Stimulated activated CD4-positive, alpha-beta T cell treated with anti-CD3 and anti-CD28 coated beads, TNF-alpha, amount 100 ng/mL, for 24 hours (primary cell): ENCODE results near the gene COL9A1.
"Not testable (repeated sequence)": the region's sequence is repeated elsewhere in the genome, so short reads cannot be mapped to it uniquely, and the experiment has no call there.

ENCODE experiments used
- DNase-seq, 3 experiments: peaks; one replicate each; pipeline ENCODE4 v3.0.0-alpha.2; 2020; ENCODE audit warnings: low read depth in 3 of 3

Gene COL9A1

GRCh38 chr6:70303034-70303525 lies at the start of gene COL9A1:
Gene COL9A1 (minus strand): TSS chr6:70303084. CDS start chr6:70302924, 160 bp downstream.
- no peak for DNase-seq

- no peak for DNase-seq
Measured at GRCh38 chr6:70351461-70351860, 48.6 kb upstream of the COL9A1 start.

- no peak for DNase-seq
Measured at GRCh38 chr6:70345619-70346018, 42.7 kb upstream of the COL9A1 start.

- no peak for DNase-seq
Measured at GRCh38 chr6:70343313-70343712, 40.4 kb upstream of the COL9A1 start.

- DNase-seq, result not testable (repeated sequence)
Measured at GRCh38 chr6:70339810-70340209, 36.9 kb upstream of the COL9A1 start.

GRCh38 chr6:70338775-70339174 lies 35.9 kb upstream of the COL9A1 start:
- no peak for DNase-seq

GRCh38 chr6:70337743-70338105 lies 34.8 kb upstream of the COL9A1 start:
- no peak for DNase-seq

- DNase-seq, result no peak
Measured at GRCh38 chr6:70336996-70337742, 34.3 kb upstream of the COL9A1 start.

- DNase-seq, result no peak
Measured at GRCh38 chr6:70327036-70327435, 24.2 kb upstream of the COL9A1 start.

- DNase-seq, result no peak
Measured at GRCh38 chr6:70325009-70325408, 22.1 kb upstream of the COL9A1 start.

GRCh38 chr6:70317799-70318198 lies 14.9 kb upstream of the COL9A1 start:
- DNase-seq, result not testable (repeated sequence)

- DNase-seq, result no peak
Measured at GRCh38 chr6:70315079-70315751, 12.3 kb upstream of the COL9A1 start.

- no peak for DNase-seq
Measured at GRCh38 chr6:70314296-70314695, 11.4 kb upstream of the COL9A1 start.

GRCh38 chr6:70312165-70312745 lies 9.4 kb upstream of the COL9A1 start:
- peak in 1 of 3 experiments; percentile 2 for DNase-seq

- DNase-seq, result no peak
Measured at GRCh38 chr6:70310063-70310694, 7.3 kb upstream of the COL9A1 start.

- no peak for DNase-seq
Measured at GRCh38 chr6:70309243-70309642, 6.4 kb upstream of the COL9A1 start.

GRCh38 chr6:70308142-70308541 lies 5.3 kb upstream of the COL9A1 start:
- DNase-seq, result not testable (repeated sequence)

GRCh38 chr6:70307008-70307407 lies 4.1 kb upstream of the COL9A1 start:
- DNase-seq, result no peak

- no peak for DNase-seq
Measured at GRCh38 chr6:70304616-70305015, 1.7 kb upstream of the COL9A1 start.

GRCh38 chr6:70299456-70299855 lies 3.4 kb downstream of the COL9A1 start:
- DNase-seq, result no peak

- DNase-seq, result no peak
Measured at GRCh38 chr6:70298068-70298467, 4.8 kb downstream of the COL9A1 start.

GRCh38 chr6:70292193-70292592 lies 10.7 kb downstream of the COL9A1 start:
- DNase-seq, result no peak
